IMR-90 (cell line): ENCODE measurements around the gene OSBP2.
"Not testable (repeated sequence)": the region's sequence is repeated elsewhere in the genome, so short reads cannot be mapped to it uniquely, and the experiment has no call there.

Experiments used
- CTCF ChIP-seq: conservative IDR thresholded peaks from 2 replicates; pipeline ENCODE4 v1.5.1; 2012; ENCODE audit warnings: mild to moderate bottlenecking, low read depth, low read length, improper control_type of control experiment
- MAFK ChIP-seq: IDR thresholded peaks from 2 replicates; pipeline ENCODE4 v1.6.1; 2012; ENCODE audit warnings: low read depth, low read length, improper control_type of control experiment
- MAZ ChIP-seq: IDR thresholded peaks from 2 replicates; pipeline ENCODE4 v1.6.1; 2012; ENCODE audit warnings: low read depth, mild to moderate bottlenecking, low read length, improper control_type of control experiment, moderate library complexity, borderline replicate concordance
- MXI1 ChIP-seq: IDR thresholded peaks from 2 replicates; pipeline ENCODE4 v1.6.1; 2012; ENCODE audit warnings: low read depth, mild to moderate bottlenecking, low read length, moderate library complexity, borderline replicate concordance
- NFE2L2 ChIP-seq: fragments of 150-350 bp; IDR thresholded peaks from 2 replicates; pipeline ENCODE4 v1.6.1; 2016; ENCODE audit warnings: low read depth, mild to moderate bottlenecking, low read length
- POLR2A ChIP-seq: IDR thresholded peaks from 2 replicates; pipeline ENCODE4 v1.6.1; 2012; ENCODE audit warnings: mild to moderate bottlenecking, low read depth, low read length
- RAD21 ChIP-seq: IDR thresholded peaks from 2 replicates; pipeline ENCODE4 v1.6.1; 2012; ENCODE audit warnings: low read length, improper control_type of control experiment
- RFX5 ChIP-seq: IDR thresholded peaks from 2 replicates; pipeline ENCODE4 v1.8.0; 2012; ENCODE audit warnings: low read depth, mild to moderate bottlenecking, low read length, moderate library complexity
- USF2 ChIP-seq: fragments of 150-350 bp; IDR thresholded peaks from 2 replicates; pipeline ENCODE4 v1.6.1; 2017; ENCODE audit warnings: mild to moderate bottlenecking, antibody characterized with exemption, low read length, low read depth

- TF ChIP-seq USF2, CTCF, MXI1, MAFK, RAD21, MAZ, RFX5, NFE2L2, POLR2A: not testable (repeated sequence)
Observed at GRCh38 chr22:30679895-30680690, 14.6 kb upstream of the OSBP2 start.
